GM18868 (cell line): ENCODE results near the gene TTC33.

Experiments
- ATAC-seq: cut with Tn5 transposase; IDR thresholded peaks from one replicate; pipeline ENCODE4 v1.9.1; 2021; ENCODE audit warnings: mild to moderate bottlenecking, moderate library complexity; ENCODE audit not compliant: unreplicated experiment

Gene TTC33

GRCh38 chr5:40547994-40548575 lies 207.7 kb downstream of the TTC33 start:
- no peak for ATAC-seq

GRCh38 chr5:40547557-40547956 lies 208.2 kb downstream of the TTC33 start:
- ATAC-seq = no peak

GRCh38 chr5:40540301-40540700 lies 215.5 kb downstream of the TTC33 start:
- ATAC-seq = no peak

GRCh38 chr5:40524677-40525076 lies 231.1 kb downstream of the TTC33 start:
- ATAC-seq = no peak

- no peak for ATAC-seq
Measured at GRCh38 chr5:40521925-40522324, 233.8 kb downstream of the TTC33 start.

GRCh38 chr5:40521108-40521785 lies 234.5 kb downstream of the TTC33 start:
- no peak for ATAC-seq

- ATAC-seq = no peak
Measured at GRCh38 chr5:40518485-40518917, 237.3 kb downstream of the TTC33 start.

GRCh38 chr5:40515476-40515875 lies 240.3 kb downstream of the TTC33 start:
- ATAC-seq = no peak

GRCh38 chr5:40514976-40515375 lies 240.8 kb downstream of the TTC33 start:
- no peak for ATAC-seq

- no peak for ATAC-seq
Measured at GRCh38 chr5:40511801-40512200, 244.0 kb downstream of the TTC33 start.

GRCh38 chr5:40507095-40507494 lies 248.7 kb downstream of the TTC33 start:
- ATAC-seq = no peak

- no peak for ATAC-seq
Measured at GRCh38 chr5:40505031-40505430, 250.7 kb downstream of the TTC33 start.

- ATAC-seq = no peak
Measured at GRCh38 chr5:40503439-40503838, 252.3 kb downstream of the TTC33 start.

GRCh38 chr5:40502736-40503135 lies 253.0 kb downstream of the TTC33 start:
- ATAC-seq = peak; percentile 87

GRCh38 chr5:40501711-40502444 lies 253.9 kb downstream of the TTC33 start:
- ATAC-seq = no peak

- ATAC-seq = no peak
Measured at GRCh38 chr5:40499518-40500273, 256.1 kb downstream of the TTC33 start.

GRCh38 chr5:40499007-40499406 lies 256.8 kb downstream of the TTC33 start:
- ATAC-seq = no peak

- no peak for ATAC-seq
Measured at GRCh38 chr5:40497573-40497972, 258.2 kb downstream of the TTC33 start.

GRCh38 chr5:40495237-40495635 lies 260.5 kb downstream of the TTC33 start:
- no peak for ATAC-seq

GRCh38 chr5:40494631-40495236 lies 261.0 kb downstream of the TTC33 start:
- no peak for ATAC-seq

GRCh38 chr5:40492056-40492455 lies 263.7 kb downstream of the TTC33 start:
- ATAC-seq = no peak
